B cell (primary cell): ENCODE measurements around the gene TMPRSS9. TPM values are rescaled to one million over a fixed set of nuclear protein-coding genes. Genes with fewer than 3 reads are reported as not detected.
A peak's percentile ranks its signal among the peaks of the same experiment; 100 is the strongest.

Experiments used
- ATAC-seq: fragments of 200-7000 bp; cut with Tn5 transposase; one replicate; pipeline ENCODE4 v1.10.0; 2021; ENCODE audit warnings: low read depth, mild to moderate bottlenecking, moderate number of reproducible peaks, moderate library complexity
- CTCF ChIA-PET: fragments of 350-600 bp; sonication (Branson Sonifier 250); formaldehyde crosslinking; loops from one replicate; lab custom pipeline; 2021; ENCODE audit warnings: antibody characterized with exemption, inconsistent platforms; lab: Charles Lee
- POLR2A ChIA-PET: fragments of 350-600 bp; sonication (Branson Sonifier 250); formaldehyde crosslinking; loops from one replicate; lab custom pipeline; 2021; ENCODE audit warnings: antibody characterized with exemption; lab: Charles Lee
- DNase-seq: peaks from one replicate; pipeline ENCODE4 v3.0.0; 2013
- H2AFZ ChIP-seq: 2 replicates; pipeline ENCODE4 v1.6.1; 2012; ENCODE audit warnings: mild to moderate bottlenecking, low read depth, low read length; ENCODE audit not compliant: insufficient read depth, poor library complexity, severe bottlenecking
- H3K27ac ChIP-seq, 2 donors: 1 replicate in 1 of 2; 2 replicates in 1 of 2; pipeline ENCODE4 v1.5.1; 2012 to 2013; ENCODE audit warnings: low read length in 2 of 2, mild to moderate bottlenecking in 2 of 2, moderate library complexity in 1 of 2
- H3K27me3 ChIP-seq, 4 experiments: fragments of 200-600 bp in 1 of 4; sonication (generic) in 1 of 4; replicated peaks in 1 of 4; 1 replicate in 2 of 4; 2 replicates in 2 of 4; pipeline versions ENCODE4 v1.6.1 to v1.7.0; 2013 to 2016; ENCODE audit warnings: low read length in 3 of 4, mild to moderate bottlenecking in 2 of 4, mixed read lengths in 1 of 4, moderate library complexity in 1 of 4; ENCODE audit not compliant: insufficient read depth in 4 of 4, control insufficient read depth in 3 of 4; ENCODE audit errors: control extremely low read depth in 1 of 4
- H3K36me3 ChIP-seq, 2 experiments: replicated peaks in 1 of 2; 1 replicate in 1 of 2; 2 replicates in 1 of 2; pipeline versions ENCODE4 v1.6.1 to v1.7.1; 2013; ENCODE audit warnings: low read length in 1 of 2; ENCODE audit not compliant: insufficient read depth in 2 of 2, control insufficient read depth in 1 of 2; ENCODE audit errors: control extremely low read depth in 1 of 2, extremely low read depth in 1 of 2
- H3K4me1 ChIP-seq, 2 donors: fragments of 200-600 bp in 1 of 2; sonication (generic) in 1 of 2; 1 replicate in 1 of 2; 2 replicates in 1 of 2; pipeline versions ENCODE4 v1.5.1 to v1.6.1; 2013 to 2017; ENCODE audit warnings: low read length in 2 of 2; ENCODE audit not compliant: control insufficient read depth in 2 of 2, insufficient read depth in 2 of 2
- H3K4me2 ChIP-seq: replicated peaks from 2 replicates; pipeline ENCODE3; 2012; ENCODE audit warnings: mild to moderate bottlenecking, low read depth, low read length; ENCODE audit not compliant: poor library complexity, severe bottlenecking
- H3K4me3 ChIP-seq, 5 experiments: fragments of 200-600 bp in 1 of 5; sonication (generic) in 1 of 5; 1 replicate in 3 of 5; 2 replicates in 2 of 5; pipeline versions ENCODE4 v1.5.1 to v1.7.0; 2011 to 2016; ENCODE audit warnings: low read length in 4 of 5, mild to moderate bottlenecking in 4 of 5, low read depth in 2 of 5, control low read depth in 1 of 5, moderate library complexity in 1 of 5; ENCODE audit not compliant: insufficient read depth in 1 of 5; ENCODE audit errors: control extremely low read depth in 1 of 5, extremely low read depth in 1 of 5
- H3K79me2 ChIP-seq: fragments of 200-600 bp; sonication (generic); one replicate; pipeline ENCODE4 v1.6.0; 2016; ENCODE audit warnings: low read length; ENCODE audit not compliant: control insufficient read depth, insufficient read depth
- H3K9ac ChIP-seq: fragments of 200-600 bp; sonication (generic); 2 replicates; pipeline ENCODE4 v1.6.1; 2017; ENCODE audit warnings: mild to moderate bottlenecking, low read length, moderate library complexity
- H3K9me3 ChIP-seq, 3 donors: one replicate each; pipeline versions ENCODE4 v1.6.1 to v1.7.1; 2013; ENCODE audit warnings: low read length in 2 of 3; ENCODE audit not compliant: control insufficient read depth in 2 of 3, insufficient read depth in 1 of 3; ENCODE audit errors: control extremely low read depth in 1 of 3
- H4K20me1 ChIP-seq: 2 replicates; pipeline ENCODE4 v1.6.0; 2012; ENCODE audit warnings: mild to moderate bottlenecking, low read length; ENCODE audit not compliant: insufficient read depth, control insufficient read depth, poor library complexity, severe bottlenecking
- H3K27ac Mint-ChIP-seq: one replicate; pipeline ENCODE4 v1.8.0; 2021; ENCODE audit warnings: mixed read lengths
- H3K27me3 Mint-ChIP-seq: one replicate; pipeline ENCODE4 v1.8.0; 2021; ENCODE audit warnings: mixed read lengths
- H3K4me1 Mint-ChIP-seq: one replicate; pipeline ENCODE4 v1.8.0; 2021; ENCODE audit warnings: mixed read lengths
- H3K4me3 Mint-ChIP-seq: one replicate; pipeline ENCODE4 v1.8.0; 2021; ENCODE audit warnings: mixed read lengths
- H3K9me3 Mint-ChIP-seq: one replicate; pipeline ENCODE4 v1.8.0; 2022; ENCODE audit warnings: mixed read lengths; ENCODE audit not compliant: insufficient read depth
- CTCF ChIP-seq: fragments of 200-600 bp; IDR thresholded peaks from one replicate; pipeline ENCODE4 v1.8.0; 2022; ENCODE audit warnings: antibody characterized with exemption, mild to moderate bottlenecking
- EZH2 ChIP-seq: IDR thresholded peaks from 2 replicates; pipeline ENCODE4 v1.6.1; 2012; ENCODE audit warnings: borderline replicate concordance, low read depth, mild to moderate bottlenecking, moderate library complexity, low read length; ENCODE audit not compliant: insufficient read depth, poor library complexity, severe bottlenecking
- WGBS: methylation state at CpG from one replicate; pipeline ENCODE4 v1.1.5; 2013; ENCODE audit warnings: missing lambda C conversion rate; ENCODE audit not compliant: insufficient coverage; 5-methylcytosine and 5-hydroxymethylcytosine counted together
- intact Hi-C: fragments of 100-400 bp; cut with micrococcal nuclease; formaldehyde crosslinking; loops from one replicate; pipeline ENCODE4 v1.10.0; 2022
- polyA plus RNA-seq: library from polyadenylated mRNA; depleted of rRNA; stranded (reverse); fragments of >200 nt; gene quantifications from 2 replicates; pipeline ENCODE4 v1.2.3, GENCODE V29; 2012
- total RNA-seq, 2 donors: library from RNA; stranded (reverse); fragments of 120-200 nt in 1 of 2; gene quantifications; 1 replicate in 1 of 2; 2 replicates in 1 of 2; pipeline versions ENCODE4 v1.2.3 to v1.2.4, GENCODE V29; 2013 to 2022

TMPRSS9 gene
- total and polyA plus RNA-seq, 2 donors (not counting 1 experiment from before 2014, with no cell fraction given) = not detected

- ChIA-PET CTCF (interaction anchor here (0.9 to 5.1 kb wide), 3 partner anchors 13 to 174 kb away, joined by 5 to 24 read pairs (median 7); no protein-coding TSS in a partner anchor), POLR2A (interaction anchor here (1.4 to 3.7 kb wide), 3 partner anchors 11 to 40 kb away, joined by 5 to 25 read pairs (median 5); no protein-coding TSS in a partner anchor)
- H3K27me3 Mint-ChIP-seq = no peaks in the 10 kb centered on the region
- peaks cover 81% of the 10 kb centered on the region for H3K4me1 Mint-ChIP-seq
- H3K36me3 ChIP-seq = peaks cover 0 to 17% of the 10 kb centered on the region in 2 experiments
- peak within 1 kb of the TSS; percentile 71 to 90 for H3K27ac ChIP-seq
- no peaks in the 10 kb centered on the region for H3K27me3 ChIP-seq
- peak within 1 kb of the TSS; percentile 83 for H3K9ac ChIP-seq
- H3K4me3 Mint-ChIP-seq = peak within 1 kb of the TSS; percentile 96
- peak within 1 kb of the TSS; percentile 95 for H3K4me2 ChIP-seq
- H3K4me3 ChIP-seq = peak within 1 kb of the TSS; percentile 66 to 97 (median 92)
- under 1% methylated on average over 89 of the region's 89 CpGs for WGBS
- DNase-seq (peak; percentile 95), ATAC-seq (peak; percentile 42)
- no peak for TF ChIP-seq CTCF
- TF ChIP-seq EZH2 = no peak
- peak within 1 kb of the TSS; percentile 98 for H3K27ac Mint-ChIP-seq
- H3K9me3 Mint-ChIP-seq = no peaks in the 10 kb centered on the region
- peaks cover 5% of the 10 kb centered on the region for H4K20me1 ChIP-seq
- H3K4me1 ChIP-seq = peaks cover 81 to 92% of the 10 kb centered on the region in 2 donors
- peaks cover 96% of the 10 kb centered on the region for H3K79me2 ChIP-seq
- H2AFZ ChIP-seq = peak within 1 kb of the TSS; percentile 84
- no peaks in the 10 kb centered on the region for H3K9me3 ChIP-seq
- intact Hi-C loops = no loop called here
Measured at GRCh38 chr19:2328401-2329148, 31.5 kb upstream of the TMPRSS9 start, which contains the start of the genes LSM7 and SPPL2B. Gene LSM7, minus strand, starts transcription at chr19:2328586. Its CDS starts 20 bp downstream, at chr19:2328566. Gene SPPL2B, plus strand, starts transcription at chr19:2328684. Its CDS starts 26 bp downstream, at chr19:2328710.

- DNase-seq = no peak
Measured at GRCh38 chr19:2329149-2329478, 31.0 kb upstream of the TMPRSS9 start.

More at GRCh38 chr19:2329149-2329478, 31.0 kb upstream of the TMPRSS9 start:
- H3K9me3 ChIP-seq = no peaks in the 10 kb centered on the region
- peaks cover 97% of the 10 kb centered on the region for H3K79me2 ChIP-seq
- H3K4me2 ChIP-seq = peak overlapping the region; percentile 95
- no peaks in the 10 kb centered on the region for H3K27me3 ChIP-seq
- CTCF ChIA-PET = interaction anchor here (1.6 kb wide), 1 partner anchor 63 kb away, joined by 4 read pairs; no protein-coding TSS in a partner anchor
- peak overlapping the region; percentile 84 for H2AFZ ChIP-seq
- H3K27me3 Mint-ChIP-seq = no peaks in the 10 kb centered on the region
- H3K27ac ChIP-seq = peak overlapping the region; percentile 60 to 90
- H3K4me1 Mint-ChIP-seq = peaks cover 83% of the 10 kb centered on the region
- H3K9ac ChIP-seq = peak overlapping the region; percentile 83
- no peak for ATAC-seq
- peaks cover 82 to 92% of the 10 kb centered on the region in 2 donors for H3K4me1 ChIP-seq
- H3K27ac Mint-ChIP-seq = peak overlapping the region; percentile 94
- H3K36me3 ChIP-seq = peaks cover 0 to 13% of the 10 kb centered on the region in 2 experiments
- no peak for TF ChIP-seq CTCF
- TF ChIP-seq EZH2 = no peak
- intact Hi-C loops = no loop called here
- POLR2A ChIA-PET = no interaction called here
- no peaks in the 10 kb centered on the region for H3K9me3 Mint-ChIP-seq
- peaks cover 5% of the 10 kb centered on the region for H4K20me1 ChIP-seq
- 8% methylated on average over 16 of the region's 16 CpGs for WGBS
- peak overlapping the region; percentile 96 for H3K4me3 Mint-ChIP-seq
- peak overlapping the region; percentile 21 to 97 (median 92) for H3K4me3 ChIP-seq
